ENCODE results near the gene FUNDC2. TPM values are rescaled to one million over a fixed set of nuclear protein-coding genes. Genes with fewer than 3 reads are reported as not detected.

FUNDC2 gene
- total and polyA plus RNA-seq, 2 of the 4 experiments (the other 2 are of a cell fraction) = 42.5 to 51.7 TPM

GRCh38 chrX:154987940-154988339, 38.7 kb upstream of the FUNDC2 start:
- BruUV-seq (replicated peaks) = no TSS peak
- Histone ChIP-seq H2BK20ac (ENCODE audit: low read depth, low read length) (no peak overlapping the region), H4K20me1 (ENCODE audit: insufficient read depth, low read length) (no peaks in the 10 kb centered on the region), H3K27me3 (ENCODE audit: control insufficient read depth, insufficient read depth, low read length) (no peaks in the 10 kb centered on the region), H3K4ac (ENCODE audit: low read depth, low read length) (no peak overlapping the region), H2AK9ac (replicated peaks; ENCODE audit: low read depth, low read length, poor library complexity) (no peak overlapping the region), H2AK5ac (ENCODE audit: low read depth, low read length) (no peak overlapping the region), H4K91ac (ENCODE audit: insufficient read depth, low read depth, low read length) (no peak overlapping the region), H3K36me3 (ENCODE audit: control insufficient read depth, insufficient read depth, low read length) (no peaks in the 10 kb centered on the region), H3K79me1 (ENCODE audit: low read depth in 1 of 2, low read length in 2 of 2) (no peaks in the 10 kb centered on the region), H3K27ac (ENCODE audit: insufficient read depth, low read length) (no peak overlapping the region), H3K4me3 (ENCODE audit: insufficient read depth, low read depth, low read length) (no peak overlapping the region), H2BK15ac (ENCODE audit: low read depth, low read length) (no peak overlapping the region), H3K9me3 (ENCODE audit: control insufficient read depth, insufficient read depth, low read length) (peaks cover 2% of the 10 kb centered on the region; the same call in 1 of the 2 replicates), H3K4me2 (ENCODE audit: low read depth, low read length) (no peak overlapping the region), H2BK5ac (ENCODE audit: low read depth, low read length, poor library complexity, severe bottlenecking) (no peak overlapping the region), H3K14ac (replicated peaks; ENCODE audit: low read depth, low read length) (no peak overlapping the region), H2BK120ac (ENCODE audit: low read depth, low read length) (no peak overlapping the region), H4K8ac (ENCODE audit: low read depth in 2 of 2, low read length in 2 of 2) (no peak overlapping the region), H3K9me1 (ENCODE audit: insufficient read depth, low read length) (no peaks in the 10 kb centered on the region), H3K4me1 (ENCODE audit: control insufficient read depth, insufficient read depth, low read length) (no peaks in the 10 kb centered on the region), H3K18ac (ENCODE audit: low read depth, low read length) (no peak overlapping the region), H3K9ac (ENCODE audit: low read depth, low read length) (no peak overlapping the region), H3K23ac (ENCODE audit: low read depth, low read length) (no peak overlapping the region), H3K56ac (ENCODE audit: extremely low read depth, insufficient read depth, low read length) (no peak overlapping the region), H2AFZ (replicated peaks; ENCODE audit: low read length, poor library complexity) (no peak overlapping the region), H4K5ac (ENCODE audit: low read depth, low read length) (no peak overlapping the region)
- WGBS, 2 experiments (ENCODE audit: extremely low coverage in 2 of 2, insufficient read length in 1 of 2) = no CpG with 5 or more reads among the region's 3 CpGs
- DNase-seq (no peak), ATAC-seq (ENCODE audit: low read depth) (no peak)
- ChIA-PET POLR2A (ENCODE audit: unreplicated experiment) (interaction anchor here (0.5 kb wide), 1 partner anchor 31 kb away, joined by 3 read pairs; no protein-coding TSS in a partner anchor), CTCF (no interaction called here)
- intact Hi-C loops (cut with micrococcal nuclease) = no loop called here
- no peak for TF ChIP-seq CHD1 (IDR thresholded peaks at IDR 0.05; ENCODE audit: low read depth, low read length)
- no peak for TF ChIP-seq FOS (IDR thresholded peaks at IDR 0.05; ENCODE audit: low read depth, low read length)
- no peak for TF ChIP-seq NFE2L2 (IDR thresholded peaks at IDR 0.05; ENCODE audit: low read depth, low read length)
- no peak for TF ChIP-seq SMC3 (IDR thresholded peaks at IDR 0.05; ENCODE audit: low read depth, low read length)
- TF ChIP-seq MAZ (IDR thresholded peaks at IDR 0.05; ENCODE audit: borderline replicate concordance, low read depth, low read length) = no peak
- no peak for TF ChIP-seq RCOR1 (IDR thresholded peaks at IDR 0.05; ENCODE audit: insufficient replicate concordance, low read length)
- TF ChIP-seq, protein P1, sequence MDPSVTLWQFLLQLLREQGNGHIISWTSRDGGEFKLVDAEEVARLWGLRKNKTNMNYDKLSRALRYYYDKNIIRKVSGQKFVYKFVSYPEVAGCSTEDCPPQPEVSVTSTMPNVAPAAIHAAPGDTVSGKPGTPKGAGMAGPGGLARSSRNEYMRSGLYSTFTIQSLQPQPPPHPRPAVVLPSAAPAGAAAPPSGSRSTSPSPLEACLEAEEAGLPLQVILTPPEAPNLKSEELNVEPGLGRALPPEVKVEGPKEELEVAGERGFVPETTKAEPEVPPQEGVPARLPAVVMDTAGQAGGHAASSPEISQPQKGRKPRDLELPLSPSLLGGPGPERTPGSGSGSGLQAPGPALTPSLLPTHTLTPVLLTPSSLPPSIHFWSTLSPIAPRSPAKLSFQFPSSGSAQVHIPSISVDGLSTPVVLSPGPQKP (IDR thresholded peaks at IDR 0.05; ENCODE audit: borderline replicate concordance, low read depth, low read length) = no peak
- no peak for TF ChIP-seq CEBPB (IDR thresholded peaks at IDR 0.05; ENCODE audit: low read depth, low read length)
- no peak for TF ChIP-seq POLR2A (IDR thresholded peaks at IDR 0.05; ENCODE audit: low read depth, low read length)
- TF ChIP-seq USF2 (IDR thresholded peaks at IDR 0.05; ENCODE audit: low read depth, low read length) = no peak
- dilution Hi-C loops (cut with HindIII; ENCODE audit: low sequenced_read_pairs, unreplicated experiment) = no loop called here
- in situ Hi-C loops (cut with MboI; ENCODE audit: low sequenced_read_pairs) = no loop called here

All from IMR-90 (cell line).